ENCODE results near the gene RGL4. TPM values are rescaled to one million over a fixed set of nuclear protein-coding genes. Genes with fewer than 3 reads are reported as not detected.
A peak's percentile ranks its signal among the peaks of the same experiment; 100 is the strongest.
"Not testable (repeated sequence)": the region's sequence is repeated elsewhere in the genome, so short reads cannot be mapped to it uniquely, and the experiment has no call there.

Gene RGL4
- total RNA-seq, 4 donors from 2014 or later, result not detected

GRCh38 chr22:23673050-23673620, 17.7 kb upstream of the RGL4 start:
- no peak overlapping the region for H3K27ac ChIP-seq
- no peak for DNase-seq
- H3K4me3 ChIP-seq, result no peak overlapping the region
- TF ChIP-seq POLR2A (IDR thresholded peaks at IDR 0.05) (no peak), CTCF (IDR thresholded peaks at IDR 0.05) (no peak)
- no peaks in the 10 kb centered on the region for H3K9me3 ChIP-seq
- peaks cover 0 to 14% (median 0%) of the 10 kb centered on the region in 4 donors for H3K4me1 ChIP-seq
- H3K27me3 ChIP-seq, result no peaks in the 10 kb centered on the region
- no peaks in the 10 kb centered on the region for H3K36me3 ChIP-seq

GRCh38 chr22:23673826-23674690, 16.8 kb upstream of the RGL4 start:
- DNase-seq, result no peak
- TF ChIP-seq POLR2A (IDR thresholded peaks at IDR 0.05) (no peak), CTCF (IDR thresholded peaks at IDR 0.05) (no peak)

GRCh38 chr22:23674886-23675501, 15.8 kb upstream of the RGL4 start:
- H3K9me3 ChIP-seq, H3K27me3 ChIP-seq, DNase-seq, H3K36me3 ChIP-seq, H3K4me3 ChIP-seq: not testable (repeated sequence)
- H3K27ac ChIP-seq, result peak overlapping the region in 1 of 4 donors; percentile 49
- H3K4me1 ChIP-seq, result peaks cover 0 to 14% (median 0%) of the 10 kb centered on the region in 4 donors

More at GRCh38 chr22:23673826-23674690, 16.8 kb upstream of the RGL4 start:
- H3K36me3 ChIP-seq, result no peaks in the 10 kb centered on the region
- H3K27ac ChIP-seq, result no peak overlapping the region
- no peaks in the 10 kb centered on the region for H3K27me3 ChIP-seq
- H3K4me1 ChIP-seq, result peaks cover 0 to 14% (median 0%) of the 10 kb centered on the region in 4 donors
- no peaks in the 10 kb centered on the region for H3K9me3 ChIP-seq
- H3K4me3 ChIP-seq, result no peak overlapping the region

GRCh38 chr22:23675502-23676415, 15.1 kb upstream of the RGL4 start:
- Histone ChIP-seq H3K4me3 (no peak overlapping the region), H3K9me3 (no peaks in the 10 kb centered on the region), H3K36me3 (peaks cover 0 to 8% (median 0%) of the 10 kb centered on the region in 3 donors), H3K27me3 (no peaks in the 10 kb centered on the region), H3K27ac (peak overlapping the region in 2 of 4 donors; percentile 42 to 49), H3K4me1 (peaks cover 0 to 14% (median 0%) of the 10 kb centered on the region in 4 donors)
- TF ChIP-seq CTCF (IDR thresholded peaks at IDR 0.05), result no peak
- no peak for TF ChIP-seq POLR2A (IDR thresholded peaks at IDR 0.05)
- DNase-seq, result peak in 2 of 3 donors; percentile 67 to 73

GRCh38 chr22:23676841-23677700, 13.7 kb upstream of the RGL4 start:
- DNase-seq, result peak in 1 of 3 donors; percentile 32

More at GRCh38 chr22:23676841-23677700, 13.7 kb upstream of the RGL4 start:
- not testable (repeated sequence) for H3K4me3 ChIP-seq, H3K27me3 ChIP-seq, H3K9me3 ChIP-seq, H3K27ac ChIP-seq
- peaks cover 0 to 13% (median 0%) of the 10 kb centered on the region in 3 donors for H3K36me3 ChIP-seq
- H3K4me1 ChIP-seq, result peaks cover 0 to 14% (median 0%) of the 10 kb centered on the region in 4 donors
